ENCODE data around the gene PIM2.

DNA sequence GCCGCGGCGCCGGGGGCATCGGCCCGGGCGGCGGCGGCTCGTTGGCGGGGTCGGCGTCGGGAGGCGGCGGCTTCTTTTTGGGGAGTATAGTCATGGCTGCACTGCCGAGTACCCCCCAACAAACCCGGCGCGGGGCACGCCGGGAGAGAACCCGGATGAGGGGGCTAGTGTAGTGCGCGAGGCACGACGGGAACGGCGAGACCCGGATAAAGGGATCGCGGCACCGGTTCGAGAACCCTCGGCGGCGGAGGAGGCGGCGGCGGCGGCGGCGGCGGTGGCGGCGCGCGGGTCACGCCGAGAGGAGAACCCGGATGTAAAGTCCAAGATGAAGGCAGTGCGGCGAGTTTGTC lies 38.6 kb upstream of the PIM2 start, which contains the start of gene OTUD5:
- TF ChIP-seq ZNF274 (IDR thresholded peaks at IDR 0.05; ENCODE audit: low read depth, low read length): no peak
- TF ChIP-seq, protein P1, sequence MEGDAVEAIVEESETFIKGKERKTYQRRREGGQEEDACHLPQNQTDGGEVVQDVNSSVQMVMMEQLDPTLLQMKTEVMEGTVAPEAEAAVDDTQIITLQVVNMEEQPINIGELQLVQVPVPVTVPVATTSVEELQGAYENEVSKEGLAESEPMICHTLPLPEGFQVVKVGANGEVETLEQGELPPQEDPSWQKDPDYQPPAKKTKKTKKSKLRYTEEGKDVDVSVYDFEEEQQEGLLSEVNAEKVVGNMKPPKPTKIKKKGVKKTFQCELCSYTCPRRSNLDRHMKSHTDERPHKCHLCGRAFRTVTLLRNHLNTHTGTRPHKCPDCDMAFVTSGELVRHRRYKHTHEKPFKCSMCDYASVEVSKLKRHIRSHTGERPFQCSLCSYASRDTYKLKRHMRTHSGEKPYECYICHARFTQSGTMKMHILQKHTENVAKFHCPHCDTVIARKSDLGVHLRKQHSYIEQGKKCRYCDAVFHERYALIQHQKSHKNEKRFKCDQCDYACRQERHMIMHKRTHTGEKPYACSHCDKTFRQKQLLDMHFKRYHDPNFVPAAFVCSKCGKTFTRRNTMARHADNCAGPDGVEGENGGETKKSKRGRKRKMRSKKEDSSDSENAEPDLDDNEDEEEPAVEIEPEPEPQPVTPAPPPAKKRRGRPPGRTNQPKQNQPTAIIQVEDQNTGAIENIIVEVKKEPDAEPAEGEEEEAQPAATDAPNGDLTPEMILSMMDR (IDR thresholded peaks at IDR 0.05 in 2 of 3, conservative IDR thresholded peaks at IDR 0.05 in 1 of 3; ENCODE audit: borderline replicate concordance in 1 of 3, insufficient read depth in 1 of 3, low read depth in 2 of 3, low read length in 2 of 3): no peak
- TF ChIP-seq POLR2A (IDR thresholded peaks at IDR 0.05; ENCODE audit: borderline replicate concordance, extremely low read depth, insufficient read depth, insufficient read length): no peak
- TF ChIP-seq EZH2phosphoT487 (IDR thresholded peaks at IDR 0.05; ENCODE audit: borderline replicate concordance): no peak
- no peak for TF ChIP-seq EGR1 (IDR thresholded peaks at IDR 0.05; ENCODE audit: low read depth)
- no peak for TF ChIP-seq ZFX (IDR thresholded peaks at IDR 0.05)
